A204.1 (cell line): ENCODE results near the gene TSPAN18.

Experiments used
- FAIRE-seq: peaks from 2 replicates; lab custom pipeline; 2012; peaks lifted over from hg19 to GRCh38; lab: Jason Lieb, UNC

Gene TSPAN18

GRCh38 chr11:44726283-44727113, at the start of gene TSPAN18:
Gene TSPAN18 (plus strand): TSS chr11:44726962. CDS start chr11:44906417, 179,455 bp downstream.
- FAIRE-seq, result no peak

GRCh38 chr11:44680982-44681597, 45.7 kb upstream of the TSPAN18 start:
- FAIRE-seq, result no peak

GRCh38 chr11:44681698-44682097, 45.1 kb upstream of the TSPAN18 start:
- FAIRE-seq, result no peak

GRCh38 chr11:44684859-44685281, 41.9 kb upstream of the TSPAN18 start:
- no peak for FAIRE-seq

GRCh38 chr11:44687388-44687787, 39.4 kb upstream of the TSPAN18 start:
- no peak for FAIRE-seq

- no peak for FAIRE-seq
These were observed 37.5 kb upstream of the TSPAN18 start for GRCh38 chr11:44689265-44689664.

GRCh38 chr11:44690651-44691050, 36.1 kb upstream of the TSPAN18 start:
- no peak for FAIRE-seq

GRCh38 chr11:44692460-44692859, 34.3 kb upstream of the TSPAN18 start:
- FAIRE-seq, result no peak

GRCh38 chr11:44693654-44694119, 33.1 kb upstream of the TSPAN18 start:
- FAIRE-seq, result no peak

GRCh38 chr11:44694443-44694842, 32.3 kb upstream of the TSPAN18 start:
- FAIRE-seq, result no peak

GRCh38 chr11:44695169-44695833, 31.5 kb upstream of the TSPAN18 start:
- no peak for FAIRE-seq

GRCh38 chr11:44698252-44698912, 28.4 kb upstream of the TSPAN18 start:
- FAIRE-seq, result no peak

- FAIRE-seq, result no peak
These were observed 27.0 kb upstream of the TSPAN18 start for GRCh38 chr11:44699497-44700408.

- FAIRE-seq, result no peak
These were observed 25.5 kb upstream of the TSPAN18 start for GRCh38 chr11:44701276-44701675.

- FAIRE-seq, result no peak
These were observed 23.9 kb upstream of the TSPAN18 start for GRCh38 chr11:44702889-44703288.

GRCh38 chr11:44707094-44707493, 19.7 kb upstream of the TSPAN18 start:
- no peak for FAIRE-seq

- no peak for FAIRE-seq
These were observed 18.8 kb upstream of the TSPAN18 start for GRCh38 chr11:44708009-44708408.

- FAIRE-seq, result no peak
These were observed 18.1 kb upstream of the TSPAN18 start for GRCh38 chr11:44708523-44709280.

GRCh38 chr11:44709281-44709562, 17.5 kb upstream of the TSPAN18 start:
- no peak for FAIRE-seq

GRCh38 chr11:44709966-44710365, 16.8 kb upstream of the TSPAN18 start:
- FAIRE-seq, result no peak
